HG03175 (cell line): ENCODE results near the gene TRIM71.
"Not testable (repeated sequence)": the region's sequence is repeated elsewhere in the genome, so short reads cannot be mapped to it uniquely, and the experiment has no call there.

Experiments
- ATAC-seq: cut with Tn5 transposase; IDR thresholded peaks from one replicate; pipeline ENCODE4 v1.9.1; 2021; ENCODE audit warnings: mild to moderate bottlenecking, moderate library complexity; ENCODE audit not compliant: unreplicated experiment

Gene TRIM71

DNA sequence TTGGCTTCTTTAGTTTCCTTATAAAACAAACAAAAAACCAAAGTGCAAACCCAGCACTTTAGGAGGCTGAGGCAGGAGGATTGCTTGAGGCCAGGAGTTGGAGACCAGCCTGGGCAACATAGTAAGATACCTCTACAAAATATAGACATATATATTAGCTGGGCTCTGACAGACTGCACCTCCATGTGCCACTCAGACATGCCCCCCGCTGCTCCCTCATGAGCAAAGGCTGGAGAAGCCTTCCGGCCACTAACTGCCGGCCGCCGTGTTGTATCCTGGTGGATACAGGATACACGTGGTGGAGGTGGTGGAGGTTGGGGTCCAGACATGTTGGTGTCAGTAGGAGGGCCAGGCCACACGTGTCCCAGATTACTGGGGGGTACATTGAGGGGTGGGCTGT is 104.3 kb downstream of the TRIM71 start:
- no peak for ATAC-seq

DNA sequence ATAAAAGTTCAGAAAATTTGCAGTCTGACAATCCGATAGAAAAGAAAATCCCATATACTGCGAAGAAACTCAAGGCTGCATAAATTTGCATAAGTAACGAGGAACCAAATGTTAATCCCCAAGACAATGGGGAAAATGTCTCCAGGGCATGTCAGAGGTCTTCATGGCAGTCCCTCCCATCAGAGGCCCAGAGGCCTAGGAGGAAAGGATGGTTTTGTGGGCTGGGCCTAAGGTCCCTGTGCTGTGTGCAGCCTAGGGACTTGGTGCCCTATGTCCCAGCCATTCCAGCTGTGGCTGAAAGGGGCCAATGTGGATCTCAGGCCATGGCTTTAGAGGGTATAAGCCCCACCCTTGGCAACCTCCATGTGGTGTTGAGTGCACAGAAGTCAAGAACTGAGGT is 112.4 kb downstream of the TRIM71 start:
- no peak for ATAC-seq

DNA sequence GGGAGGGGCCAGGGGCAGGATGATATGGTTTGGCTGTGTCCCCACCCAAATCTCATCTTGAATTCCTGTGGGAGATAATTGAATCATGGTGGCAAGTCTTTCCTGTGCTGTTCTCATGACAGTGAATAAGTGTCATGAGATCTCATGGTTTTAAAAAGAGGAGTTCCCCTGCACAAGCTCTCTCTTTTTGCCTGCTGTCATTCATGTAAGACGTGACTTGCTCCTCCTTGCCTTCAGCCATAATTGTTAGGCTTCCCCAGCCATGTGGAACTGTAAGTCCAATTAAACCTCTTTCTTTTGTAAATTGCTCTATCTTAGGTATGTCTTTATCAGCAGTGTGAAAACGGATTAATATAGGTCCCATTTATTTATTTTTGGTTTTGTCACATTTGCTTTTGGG is 113.5 kb downstream of the TRIM71 start:
- not testable (repeated sequence) for ATAC-seq

DNA sequence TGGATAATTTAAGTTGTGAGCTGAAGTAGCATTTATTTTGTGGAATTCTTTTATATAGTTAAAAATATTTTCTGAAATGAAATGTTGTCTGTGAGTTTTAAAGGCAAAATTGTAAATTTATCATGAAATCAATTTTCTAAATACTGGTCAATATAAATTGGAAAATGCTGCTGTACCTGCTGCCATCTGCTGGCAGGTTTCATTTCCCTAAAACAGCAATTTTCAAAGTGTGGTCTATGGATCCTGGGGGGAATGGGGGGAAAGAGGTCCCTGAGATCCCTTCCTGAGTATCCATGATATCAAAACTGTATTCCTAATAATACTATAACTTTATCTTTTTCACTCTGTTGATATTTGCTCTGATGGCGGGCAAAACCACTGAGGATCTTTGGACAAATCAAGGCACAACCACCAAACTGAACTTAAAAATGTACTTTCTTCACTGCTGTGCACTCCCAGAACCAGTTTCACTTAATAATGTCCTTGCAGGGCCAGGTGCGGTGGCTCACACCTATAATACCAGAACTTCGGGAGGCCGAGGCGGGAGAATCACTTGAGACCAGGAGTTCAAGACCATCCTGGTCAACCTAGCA is 116.4 kb downstream of the TRIM71 start:
- ATAC-seq, result no peak

DNA sequence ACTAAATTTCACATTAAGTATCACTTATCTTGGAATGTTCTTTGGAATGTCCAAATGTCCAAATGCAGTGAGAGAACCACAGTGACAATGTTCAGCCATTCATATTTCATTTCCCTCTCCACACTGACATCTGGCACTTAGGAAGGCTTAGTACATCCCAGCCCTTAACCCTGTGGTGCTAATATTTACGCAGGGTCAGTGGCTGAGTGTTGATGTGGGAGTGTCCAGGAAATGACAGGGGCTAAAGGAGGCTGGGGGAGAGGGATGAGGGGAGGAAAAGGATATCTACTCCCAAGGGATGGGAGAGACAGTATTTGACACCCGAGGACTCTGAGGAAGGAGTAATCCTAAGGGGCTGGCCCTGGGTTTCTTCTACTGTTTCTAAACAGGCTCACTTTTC is 119.5 kb downstream of the TRIM71 start:
- no peak for ATAC-seq

DNA sequence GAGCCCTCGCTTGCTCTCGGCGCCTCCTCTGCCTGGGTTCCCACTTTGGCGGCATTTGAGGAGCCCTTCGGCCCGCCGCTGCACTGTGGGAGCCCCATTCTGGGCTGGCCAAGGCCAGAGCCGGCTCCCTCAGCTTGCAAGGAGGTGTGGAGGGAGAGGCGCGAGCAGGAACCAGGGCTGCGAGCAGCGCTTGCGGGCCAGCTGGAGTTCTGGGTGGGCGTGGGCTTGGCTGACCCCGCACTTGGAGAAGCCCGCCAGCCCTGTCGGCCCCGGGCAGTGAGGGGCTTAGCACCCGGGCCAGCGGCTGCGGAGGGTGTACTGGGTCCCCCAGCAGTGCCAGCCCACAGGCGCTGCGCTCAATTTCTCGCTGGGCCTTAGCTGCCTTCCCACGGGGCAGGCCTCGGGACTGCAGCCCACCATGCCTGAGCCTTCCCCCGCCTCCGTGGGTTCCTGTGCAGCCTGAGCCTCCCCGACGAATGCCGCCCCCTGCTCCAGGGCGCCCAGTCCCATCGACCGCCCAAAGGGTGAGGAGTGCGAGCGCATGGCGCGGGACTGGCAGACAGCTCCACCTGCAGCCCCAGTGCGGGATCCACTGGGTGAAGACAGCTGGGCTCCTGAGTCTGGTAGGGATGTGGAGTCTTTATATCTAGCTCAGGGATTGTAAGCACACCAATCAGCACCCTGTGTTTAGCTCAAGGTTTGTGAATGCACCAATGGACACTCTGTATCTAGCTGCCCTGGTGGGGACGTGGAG is 121.9 kb downstream of the TRIM71 start:
- ATAC-seq, result not testable (repeated sequence)

DNA sequence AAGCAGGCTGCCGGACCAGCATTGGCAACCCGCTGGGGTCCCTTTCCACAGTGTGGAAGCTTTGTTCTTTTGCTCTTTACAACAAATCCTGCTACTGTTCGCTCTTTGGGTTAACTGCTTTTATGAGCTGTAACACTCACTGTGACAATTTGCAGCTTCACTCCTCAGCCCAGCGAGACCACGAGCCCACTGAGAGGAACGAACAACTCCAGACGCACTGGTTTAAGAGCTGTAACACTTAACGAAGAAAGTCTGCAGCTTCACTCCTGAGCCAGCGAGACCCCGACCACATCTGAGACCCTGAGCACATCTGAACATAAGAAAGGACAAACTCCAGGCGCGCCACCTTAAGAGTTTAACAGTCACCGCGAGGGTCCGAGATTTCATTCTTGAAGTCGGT is 122.9 kb downstream of the TRIM71 start:
- ATAC-seq, result no peak

DNA sequence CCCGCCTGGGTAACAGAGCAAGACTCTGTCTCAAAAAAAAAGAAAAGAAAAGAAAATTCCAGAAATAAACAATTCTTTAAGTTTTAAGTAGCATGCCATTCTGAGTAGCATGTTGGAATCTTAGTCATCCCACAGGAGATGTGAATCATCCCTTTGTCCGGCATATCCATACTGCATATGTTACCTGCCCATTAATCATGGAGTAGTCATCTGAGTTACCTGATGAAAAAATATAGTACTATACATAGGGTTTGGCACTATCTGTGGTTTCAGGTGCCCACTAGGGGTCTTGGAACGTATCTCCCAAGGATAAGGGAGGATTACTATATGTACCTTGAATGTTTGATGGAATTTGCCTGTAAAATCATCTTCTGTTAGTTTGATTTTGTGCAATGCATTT is 127.3 kb downstream of the TRIM71 start:
- no peak for ATAC-seq

DNA sequence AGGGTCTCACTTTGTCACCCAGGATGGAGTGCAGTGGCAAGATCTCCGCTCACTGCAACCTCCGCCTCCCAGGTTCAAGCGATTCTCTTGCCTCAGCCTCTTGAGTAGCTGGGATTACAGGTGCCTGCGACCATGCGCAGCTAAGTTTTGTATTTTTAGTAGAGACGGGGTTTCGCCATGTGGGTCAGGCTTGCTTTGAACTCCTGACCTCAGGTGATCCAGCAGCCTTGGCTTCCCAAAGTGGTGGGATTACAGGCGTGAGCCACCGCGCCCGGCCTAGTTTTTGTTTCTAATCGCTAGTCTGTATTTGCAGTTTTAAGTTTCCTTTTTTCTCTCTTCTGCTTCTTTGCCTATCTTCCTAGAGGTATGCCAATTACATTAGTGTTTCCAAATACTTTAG is 127.8 kb downstream of the TRIM71 start:
- ATAC-seq, result not testable (repeated sequence)

DNA sequence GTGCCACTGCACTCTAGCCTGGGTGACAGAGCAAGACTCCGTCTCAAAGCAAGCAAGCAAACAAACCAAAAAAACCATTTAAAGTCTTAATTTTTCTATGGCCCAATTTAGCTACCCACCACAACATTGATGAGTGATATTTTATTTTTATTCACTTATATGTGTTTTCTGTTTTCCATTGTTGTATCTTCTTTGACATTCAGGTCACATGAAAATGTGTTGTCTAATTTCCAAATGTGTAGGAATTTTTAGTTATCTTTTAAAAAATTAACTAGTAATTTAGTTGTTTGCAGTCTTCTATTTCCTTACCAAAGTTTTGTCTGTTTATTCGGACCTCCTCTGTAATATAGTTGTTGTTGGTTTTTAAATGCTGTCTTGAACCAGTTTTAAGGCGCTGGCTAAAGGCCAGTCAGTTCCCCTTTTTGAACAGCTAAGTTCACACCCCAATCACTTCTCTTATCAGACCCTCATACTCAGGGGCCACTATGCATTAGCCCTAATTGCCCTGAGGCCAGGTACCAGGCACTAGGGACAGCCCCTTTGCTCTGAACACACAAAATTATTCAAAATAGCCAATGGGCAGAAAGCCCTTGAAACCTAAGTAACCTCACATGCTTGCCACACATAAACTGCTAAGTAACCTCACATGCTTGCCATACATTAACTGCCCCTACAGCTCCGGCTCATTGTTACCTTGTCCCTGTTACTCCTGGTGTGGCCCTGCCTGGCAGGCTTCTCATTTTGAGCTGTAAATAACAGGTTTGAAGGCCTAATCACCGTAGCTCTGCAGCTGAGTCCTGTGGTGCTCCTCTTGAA is 129.4 kb downstream of the TRIM71 start:
- ATAC-seq, result peak; percentile 21
